Activated T-cell treated with anti-CD3 and anti-CD28 coated beads for 24 hours (primary cell): ENCODE data around the gene KIR3DL1.
"Not testable (repeated sequence)": the region's sequence is repeated elsewhere in the genome, so short reads cannot be mapped to it uniquely, and the experiment has no call there.

ENCODE experiments used
- DNase-seq: peaks from one replicate; pipeline ENCODE4 v3.0.0-alpha.2; 2020; ENCODE audit warnings: low read depth

Gene KIR3DL1

GRCh38 chr19:54814571-54814970 is 1.7 kb upstream of the KIR3DL1 start:
- not testable (repeated sequence) for DNase-seq

- DNase-seq = no peak
Observed at GRCh38 chr19:54817670-54818536, 1.6 kb downstream of the KIR3DL1 start.

- not testable (repeated sequence) for DNase-seq
Observed at GRCh38 chr19:54824416-54824815, 8.1 kb downstream of the KIR3DL1 start.

- not testable (repeated sequence) for DNase-seq
Observed at GRCh38 chr19:54825326-54825725, 9.1 kb downstream of the KIR3DL1 start.

GRCh38 chr19:54828064-54828463 is 11.8 kb downstream of the KIR3DL1 start:
- DNase-seq = not testable (repeated sequence)

- not testable (repeated sequence) for DNase-seq
Observed at GRCh38 chr19:54832496-54832895, 16.2 kb downstream of the KIR3DL1 start, which contains the start of gene KIR2DS4. KIR2DS4 (plus strand) TSS chr19:54832676.

DNA sequence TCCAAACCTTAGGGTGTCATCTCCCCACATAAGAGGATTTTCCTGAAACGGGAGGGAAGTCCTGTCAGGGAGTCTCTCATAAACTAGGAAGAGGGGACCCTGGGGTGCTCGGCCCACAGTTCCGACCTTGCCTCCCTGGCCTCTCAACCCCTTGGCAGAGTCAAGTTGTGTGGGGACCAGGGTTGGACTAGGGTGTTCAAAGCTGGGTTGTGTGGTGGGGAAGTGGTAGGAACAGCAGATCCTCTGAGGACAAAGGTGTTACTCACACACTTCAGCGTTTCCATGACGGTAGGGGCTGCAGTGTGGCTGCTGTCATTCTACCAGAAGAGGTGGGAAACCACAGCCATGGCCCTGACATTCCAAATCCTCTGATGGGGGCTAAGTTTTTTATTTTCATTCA is 18.9 kb downstream of the KIR3DL1 start:
- not testable (repeated sequence) for DNase-seq

GRCh38 chr19:54837522-54837921 is 21.3 kb downstream of the KIR3DL1 start:
- not testable (repeated sequence) for DNase-seq

DNA sequence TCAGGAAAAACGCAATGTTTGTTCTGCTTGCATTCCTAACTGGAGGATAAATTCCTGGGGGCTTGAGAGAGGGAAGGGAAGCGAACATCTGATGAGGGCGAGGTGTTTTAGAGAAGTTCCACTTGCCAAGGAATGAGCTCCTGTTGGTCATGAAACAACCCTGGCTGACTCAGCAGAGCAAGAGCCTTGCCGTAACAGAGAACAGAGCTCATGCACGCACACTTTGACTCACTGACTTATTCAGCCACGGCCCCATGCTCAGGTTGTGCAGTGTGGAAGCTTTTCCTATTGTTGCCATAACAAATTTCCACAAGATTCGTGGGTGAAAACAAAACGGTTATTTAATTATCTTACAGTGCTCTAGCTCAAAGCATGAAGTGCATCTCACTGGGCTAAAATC is 26.9 kb downstream of the KIR3DL1 start:
- DNase-seq = not testable (repeated sequence)

- DNase-seq = not testable (repeated sequence)
Observed at GRCh38 chr19:54850061-54850640, 33.9 kb downstream of the KIR3DL1 start, which contains the start of gene KIR3DL2. KIR3DL2 (plus strand) TSS chr19:54850443; CDS start chr19:54850476, 33 bp downstream.

DNA sequence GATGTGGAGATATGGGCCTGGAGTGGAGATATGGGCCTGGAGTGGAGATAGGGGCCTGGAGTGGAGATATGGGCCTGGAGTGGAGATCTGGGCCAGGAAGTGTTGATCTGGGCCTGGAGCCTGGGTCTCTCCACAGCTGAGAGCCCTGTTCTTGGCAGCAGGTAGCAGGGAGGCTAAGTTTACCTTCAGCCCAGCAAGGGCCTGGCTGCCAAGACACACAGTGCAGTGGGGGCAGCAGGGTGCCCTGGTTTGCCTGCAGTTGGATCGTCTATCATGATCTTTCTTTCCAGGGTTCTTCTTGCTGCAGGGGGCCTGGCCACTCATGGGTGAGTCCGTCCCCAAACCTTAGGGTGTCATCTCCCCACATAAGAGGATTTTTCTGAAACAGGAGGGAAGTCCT is 34.7 kb downstream of the KIR3DL1 start:
- no peak for DNase-seq

GRCh38 chr19:54851353-54851752 is 35.1 kb downstream of the KIR3DL1 start:
- DNase-seq = no peak

GRCh38 chr19:54855241-54855640 is 39.0 kb downstream of the KIR3DL1 start:
- not testable (repeated sequence) for DNase-seq

- not testable (repeated sequence) for DNase-seq
Observed at GRCh38 chr19:54858476-54858875, 42.2 kb downstream of the KIR3DL1 start.

DNA sequence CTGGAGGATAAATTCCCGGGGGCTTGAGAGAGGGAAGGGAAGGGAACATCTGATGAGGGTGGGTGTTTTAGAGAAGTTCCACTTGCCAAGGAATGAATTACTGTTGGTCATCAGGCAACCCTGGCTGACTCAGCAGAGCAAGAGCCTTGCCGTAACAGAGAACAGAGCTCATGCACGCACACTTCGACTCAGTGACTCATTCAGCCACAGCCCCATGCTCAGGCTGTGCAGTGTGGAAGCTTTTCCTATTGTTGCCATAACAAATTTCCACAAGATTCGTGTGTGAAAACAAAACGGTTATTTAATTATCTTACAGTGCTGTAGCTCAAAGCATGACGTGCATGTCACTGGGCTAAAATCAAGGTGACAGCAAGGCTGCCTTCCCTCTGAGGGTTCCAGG is 43.2 kb downstream of the KIR3DL1 start:
- not testable (repeated sequence) for DNase-seq

- not testable (repeated sequence) for DNase-seq
Observed at GRCh38 chr19:54863459-54863858, 47.2 kb downstream of the KIR3DL1 start.

GRCh38 chr19:54871696-54872095 is 55.4 kb downstream of the KIR3DL1 start:
- DNase-seq = no peak

DNA sequence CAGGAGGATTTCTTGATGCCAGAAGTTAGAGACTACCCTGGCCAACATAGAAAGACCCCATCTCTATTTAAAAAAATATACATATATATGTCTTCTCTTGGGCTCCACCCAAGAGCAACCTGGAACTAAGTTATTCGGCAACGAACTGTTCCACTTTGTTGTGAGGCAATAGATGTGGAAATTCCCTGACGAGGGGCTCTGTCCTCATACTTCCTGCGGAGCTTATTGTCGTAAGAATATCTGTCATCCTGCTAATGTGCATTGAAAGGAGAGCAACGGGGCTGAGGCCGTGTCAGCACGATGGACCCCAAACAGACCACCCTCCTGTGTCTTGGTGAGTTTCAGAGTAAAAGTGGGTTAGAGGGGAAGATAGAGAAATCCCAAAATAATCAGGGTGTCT is 57.7 kb downstream of the KIR3DL1 start, which contains the start of gene FCAR:
Gene FCAR, plus strand, starts transcription at position 246 of the 400 bp plus-strand sequence. Its CDS starts 55 bp downstream, at position 301.
- no peak for DNase-seq

DNA sequence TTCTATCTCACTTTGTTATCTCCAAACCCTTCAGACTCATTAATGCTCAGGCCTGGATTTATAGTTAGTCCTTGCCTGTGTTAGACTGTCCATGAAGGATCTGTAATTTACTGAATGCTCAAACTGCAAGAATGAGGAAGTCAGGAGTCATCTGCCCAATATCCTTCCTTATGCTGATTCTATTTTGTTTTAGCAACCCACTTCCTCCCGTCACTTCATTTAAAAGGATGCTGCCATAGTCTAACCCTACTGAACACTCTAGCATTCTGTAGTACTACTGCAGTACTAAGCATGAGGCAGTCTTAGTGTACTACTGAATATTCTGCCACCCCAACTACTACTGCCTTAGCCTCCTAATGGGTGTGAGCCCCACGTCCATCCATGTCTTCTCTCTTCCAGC is 59.2 kb downstream of the KIR3DL1 start:
- DNase-seq = no peak

- DNase-seq = no peak
Observed at GRCh38 chr19:54877471-54877870, 61.2 kb downstream of the KIR3DL1 start.
